ENCODE data around the gene NALCN.

DNA sequence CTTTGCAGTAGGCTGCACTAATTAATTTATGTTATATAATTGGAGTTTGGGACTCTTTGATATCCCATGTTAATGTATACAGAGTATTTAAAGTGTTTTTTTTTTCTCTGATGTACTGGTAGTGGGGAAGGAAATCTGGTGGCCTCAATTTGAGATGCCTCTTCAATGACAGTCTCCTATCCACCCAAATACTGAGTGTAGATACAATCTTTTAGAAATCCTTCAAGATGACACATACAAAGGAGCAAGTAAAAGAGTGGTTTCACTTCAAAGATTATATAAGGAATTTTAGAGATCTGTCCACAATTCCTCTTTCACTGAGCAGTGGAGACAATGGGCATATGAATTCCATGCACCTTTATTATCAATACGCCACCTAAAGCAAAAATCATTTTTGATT is 15.1 kb downstream of the NALCN start:
- TF ChIP-seq, protein P1, sequence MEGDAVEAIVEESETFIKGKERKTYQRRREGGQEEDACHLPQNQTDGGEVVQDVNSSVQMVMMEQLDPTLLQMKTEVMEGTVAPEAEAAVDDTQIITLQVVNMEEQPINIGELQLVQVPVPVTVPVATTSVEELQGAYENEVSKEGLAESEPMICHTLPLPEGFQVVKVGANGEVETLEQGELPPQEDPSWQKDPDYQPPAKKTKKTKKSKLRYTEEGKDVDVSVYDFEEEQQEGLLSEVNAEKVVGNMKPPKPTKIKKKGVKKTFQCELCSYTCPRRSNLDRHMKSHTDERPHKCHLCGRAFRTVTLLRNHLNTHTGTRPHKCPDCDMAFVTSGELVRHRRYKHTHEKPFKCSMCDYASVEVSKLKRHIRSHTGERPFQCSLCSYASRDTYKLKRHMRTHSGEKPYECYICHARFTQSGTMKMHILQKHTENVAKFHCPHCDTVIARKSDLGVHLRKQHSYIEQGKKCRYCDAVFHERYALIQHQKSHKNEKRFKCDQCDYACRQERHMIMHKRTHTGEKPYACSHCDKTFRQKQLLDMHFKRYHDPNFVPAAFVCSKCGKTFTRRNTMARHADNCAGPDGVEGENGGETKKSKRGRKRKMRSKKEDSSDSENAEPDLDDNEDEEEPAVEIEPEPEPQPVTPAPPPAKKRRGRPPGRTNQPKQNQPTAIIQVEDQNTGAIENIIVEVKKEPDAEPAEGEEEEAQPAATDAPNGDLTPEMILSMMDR (IDR thresholded peaks at IDR 0.05; ENCODE audit: borderline replicate concordance, extremely low read depth, low read length, poor library complexity, severe bottlenecking), result no peak
- no peak for TF ChIP-seq EZH2 (IDR thresholded peaks at IDR 0.05; ENCODE audit: borderline replicate concordance, low read depth, low read length, severe bottlenecking)

All from DND-41 (cell line).